IPS DF 19.7 (cell line): ENCODE measurements around the gene BAHCC1.

Experiments
- DNase-seq: peaks from one replicate; pipeline ENCODE4 v3.0.0-alpha.2; 2013; ENCODE audit warnings: low read depth, low spot score

The BAHCC1 gene

DNA sequence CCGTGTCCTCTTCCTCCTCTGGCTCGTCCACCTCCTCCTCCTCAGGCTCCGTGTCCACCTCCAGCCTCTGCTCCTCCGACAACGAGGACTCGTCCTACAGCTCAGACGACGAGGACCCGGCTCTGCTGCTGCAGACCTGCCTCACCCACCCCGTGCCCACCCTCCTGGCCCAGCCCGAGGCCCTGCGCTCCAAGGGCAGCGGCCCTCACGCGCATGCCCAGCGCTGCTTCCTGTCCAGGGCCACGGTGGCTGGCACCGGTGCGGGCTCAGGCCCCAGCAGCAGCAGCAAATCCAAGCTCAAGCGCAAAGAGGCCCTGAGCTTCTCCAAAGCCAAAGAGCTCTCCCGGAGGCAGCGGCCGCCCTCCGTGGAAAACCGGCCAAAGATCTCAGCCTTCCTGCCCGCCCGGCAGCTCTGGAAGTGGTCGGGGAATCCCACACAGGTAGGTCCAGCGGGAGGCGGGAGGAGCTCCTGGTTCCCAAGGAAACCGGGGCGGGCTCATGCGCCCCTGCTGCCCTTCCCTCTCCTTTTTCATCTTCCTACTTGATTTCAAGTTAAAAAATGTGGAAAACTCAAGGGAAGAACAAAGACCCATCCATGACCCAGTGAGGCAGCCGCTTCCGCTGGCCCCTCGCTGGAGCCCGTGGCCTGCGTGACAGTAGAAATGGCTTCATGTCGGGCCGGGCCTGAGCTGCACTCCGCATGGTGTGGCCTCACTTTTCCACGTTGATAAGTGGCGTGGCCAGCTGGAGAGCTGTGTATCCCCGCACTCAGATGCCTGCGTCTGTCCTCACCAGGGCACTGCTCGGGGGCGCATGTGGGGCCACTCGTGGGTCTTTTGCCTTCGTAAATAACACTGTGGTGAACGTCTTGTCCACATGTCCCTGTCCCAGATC lies 66.6 kb downstream of the BAHCC1 start:
- DNase-seq, result no peak

DNA sequence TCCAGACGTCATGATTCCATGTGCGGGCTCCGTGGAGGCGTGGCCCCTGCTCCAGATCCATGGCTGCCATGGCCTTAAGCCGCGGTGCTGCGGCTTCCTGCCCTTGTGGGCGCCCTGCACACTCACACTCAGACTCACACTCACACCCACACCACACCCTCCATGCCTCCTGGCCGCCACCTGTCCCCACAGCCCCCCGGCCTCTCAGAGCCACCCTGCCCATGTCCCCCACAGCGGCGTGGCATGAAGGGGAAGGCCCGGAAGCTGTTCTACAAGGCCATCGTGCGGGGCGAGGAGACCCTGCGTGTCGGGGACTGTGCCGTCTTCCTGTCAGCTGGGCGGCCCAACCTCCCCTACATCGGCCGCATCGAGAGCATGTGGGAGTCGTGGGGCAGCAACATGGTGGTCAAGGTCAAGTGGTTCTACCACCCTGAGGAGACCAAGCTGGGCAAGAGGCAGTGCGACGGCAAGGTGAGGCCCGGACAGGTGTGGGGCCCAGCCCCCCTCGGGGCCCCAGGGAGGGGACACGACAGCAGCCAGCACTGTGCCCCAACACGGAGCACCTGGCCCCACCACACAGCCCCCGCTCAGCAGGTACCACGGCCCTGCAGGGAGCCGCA lies 67.4 kb downstream of the BAHCC1 start:
- no peak for DNase-seq

DNA sequence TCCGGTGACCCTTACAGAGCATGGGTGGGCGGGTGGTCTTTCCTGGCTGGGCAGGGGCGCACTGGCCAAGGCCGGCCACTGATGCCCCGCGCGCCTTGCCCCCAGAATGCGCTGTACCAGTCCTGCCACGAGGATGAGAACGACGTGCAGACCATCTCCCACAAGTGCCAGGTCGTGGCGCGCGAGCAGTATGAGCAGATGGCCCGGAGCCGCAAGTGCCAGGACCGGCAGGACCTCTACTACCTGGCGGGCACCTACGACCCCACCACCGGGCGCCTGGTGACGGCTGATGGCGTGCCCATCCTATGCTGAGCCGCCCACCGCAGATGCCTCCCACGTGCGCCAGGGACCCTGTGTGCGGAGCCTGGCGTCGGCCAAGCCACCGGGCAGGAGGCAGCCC lies 68.2 kb downstream of the BAHCC1 start:
- DNase-seq, result no peak

DNA sequence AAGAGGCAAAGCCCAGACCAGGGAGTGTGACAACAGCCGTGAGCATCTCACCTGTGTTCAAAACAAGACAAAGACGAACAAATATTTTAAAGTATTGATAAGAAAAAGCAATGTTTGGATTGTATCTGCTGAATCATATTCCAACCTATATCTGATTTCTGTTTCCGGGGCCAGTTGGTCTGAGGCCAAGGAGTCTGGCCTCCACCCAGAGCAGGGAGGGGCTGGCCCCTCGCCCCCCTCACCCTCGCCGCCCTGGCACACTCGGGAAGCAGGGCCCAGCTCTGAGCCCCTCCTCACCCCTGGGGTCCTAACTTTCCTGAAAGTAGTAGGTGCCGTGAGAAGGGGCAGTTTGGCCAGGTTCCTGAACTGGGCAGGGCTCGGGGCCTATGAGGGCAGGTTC lies 69.3 kb downstream of the BAHCC1 start:
- DNase-seq, result no peak

DNA sequence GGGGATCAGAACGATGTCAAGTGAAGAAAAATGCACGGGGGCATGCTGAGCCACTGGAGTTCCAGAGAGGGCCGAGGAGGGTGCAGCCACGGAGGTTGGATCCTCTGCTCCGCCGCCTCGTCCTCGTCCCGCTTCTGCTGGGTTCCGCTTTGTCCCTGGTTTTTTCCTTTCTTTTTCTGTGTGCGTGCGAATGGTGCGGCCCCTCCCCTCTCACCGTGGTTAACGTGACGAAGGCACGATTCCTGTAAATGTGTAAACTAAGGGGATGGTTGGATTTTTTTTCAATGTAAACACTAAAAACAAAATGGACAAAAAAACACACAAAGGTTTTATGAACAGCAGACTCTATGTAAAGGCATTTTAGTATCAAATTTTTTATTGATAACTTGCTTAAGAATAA lies 70.7 kb downstream of the BAHCC1 start:
- no peak for DNase-seq

DNA sequence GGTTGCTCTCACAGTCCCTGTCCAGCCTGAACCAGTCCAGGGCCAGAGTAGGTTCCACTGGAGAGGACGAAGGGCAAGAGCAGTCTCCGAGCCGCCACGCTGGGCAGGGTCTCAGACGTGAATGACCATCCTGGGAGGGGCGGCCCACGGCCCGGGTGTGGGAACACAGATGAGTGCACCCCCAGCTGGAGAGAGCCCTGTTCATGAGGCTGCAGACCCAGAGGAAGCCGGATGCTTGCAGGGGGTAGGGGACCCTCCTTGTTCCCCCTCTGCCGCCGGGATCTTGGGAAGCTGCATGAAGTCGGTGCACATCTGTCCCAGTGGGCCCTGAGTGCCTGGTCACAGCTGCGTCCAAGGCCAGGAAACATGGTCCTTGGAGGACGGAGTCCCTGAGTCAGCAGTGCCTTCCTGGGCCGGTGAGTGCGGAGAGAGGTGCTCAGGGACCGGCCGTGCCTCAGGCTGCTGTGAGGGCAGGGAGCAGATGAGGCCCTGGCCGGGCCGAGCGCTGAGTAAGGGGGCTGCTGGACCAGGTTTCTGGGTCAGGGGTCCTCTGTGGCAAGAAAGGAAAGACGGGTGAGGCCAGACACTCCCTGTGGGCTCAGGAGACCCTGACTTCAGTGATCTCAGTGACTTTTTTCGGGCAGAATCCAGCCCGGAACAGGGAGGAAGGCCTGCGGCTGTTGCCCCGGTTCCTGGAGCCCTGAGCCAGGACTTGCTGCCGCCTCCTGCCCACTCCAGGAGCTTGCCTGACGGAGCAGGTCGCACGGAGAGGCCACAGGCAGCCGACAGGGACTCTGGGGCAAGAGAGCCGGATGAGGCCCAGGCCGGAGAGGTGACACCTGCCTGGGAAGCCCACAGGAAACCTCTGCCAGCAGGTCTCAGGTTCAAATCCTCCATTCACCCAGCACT lies 71.6 kb downstream of the BAHCC1 start:
- DNase-seq, result no peak

DNA sequence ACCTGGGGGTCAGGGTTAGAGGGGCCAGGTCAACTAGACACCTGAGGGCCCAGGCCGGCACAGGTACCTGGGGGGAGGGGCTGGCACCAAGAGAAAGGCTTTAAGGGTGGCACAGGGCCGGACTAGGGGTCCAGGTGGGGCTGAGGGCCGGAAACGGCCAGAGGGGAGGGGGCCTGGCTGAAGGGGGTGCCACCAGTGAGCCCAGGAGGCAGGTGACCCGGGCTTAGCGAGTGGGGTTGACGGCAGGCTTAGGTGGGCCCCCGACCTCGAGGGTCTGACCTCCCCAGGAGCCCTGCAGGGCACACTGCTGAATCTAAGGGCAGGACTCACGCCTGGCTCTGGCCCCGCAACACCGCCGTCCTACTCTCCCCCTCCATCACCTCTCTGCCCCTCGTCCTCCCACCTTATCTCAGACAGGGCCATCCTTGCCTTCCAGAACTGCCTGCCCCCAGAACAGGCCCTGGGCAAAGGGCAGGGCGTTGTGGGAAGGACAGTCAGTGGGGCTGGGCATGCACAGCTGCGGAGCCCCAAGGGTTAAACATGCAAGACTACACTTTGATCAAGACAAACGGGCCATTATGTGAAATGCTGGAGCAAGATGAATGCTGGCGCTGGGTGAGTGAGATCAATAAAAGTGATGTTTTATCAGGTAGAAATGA lies 73.0 kb downstream of the BAHCC1 start:
- DNase-seq, result no peak

DNA sequence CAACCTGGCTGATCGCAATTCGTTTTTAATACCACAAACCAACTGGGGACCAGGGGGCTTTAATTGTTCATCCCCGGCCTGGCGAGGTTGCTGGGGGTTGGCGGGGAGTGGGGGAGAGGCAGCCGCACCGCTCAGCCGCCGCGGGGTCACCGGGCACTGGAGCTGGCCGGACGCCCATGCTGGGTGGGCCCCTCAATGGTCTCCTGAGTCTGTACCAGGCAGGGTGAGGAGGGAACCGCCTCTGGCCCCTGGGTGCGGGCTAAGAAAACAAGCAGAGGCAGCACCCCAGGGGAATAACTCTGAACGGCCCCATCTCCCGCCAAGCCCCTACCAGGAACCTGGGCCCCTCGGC lies 73.5 kb downstream of the BAHCC1 start:
- DNase-seq, result no peak

DNA sequence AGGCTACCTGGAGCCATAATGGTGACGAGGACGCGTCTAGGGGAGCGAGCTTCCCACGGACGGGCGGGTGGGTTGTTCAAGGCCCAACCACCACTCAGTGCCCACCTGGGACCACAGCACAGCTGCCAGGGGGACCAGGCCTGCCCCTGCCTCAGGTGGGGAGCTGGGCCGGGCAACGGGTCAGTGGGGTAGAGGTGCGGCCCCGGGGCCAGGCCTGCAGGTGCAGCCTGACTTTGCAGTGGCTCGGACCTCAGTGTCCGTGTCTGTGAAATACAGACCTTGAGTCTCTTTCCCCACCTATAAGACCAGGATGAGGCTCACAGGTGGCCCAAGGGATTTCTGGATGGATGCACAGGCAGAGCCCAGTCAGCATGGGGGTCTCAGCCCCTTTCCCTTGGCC lies 74.0 kb downstream of the BAHCC1 start:
- no peak for DNase-seq

DNA sequence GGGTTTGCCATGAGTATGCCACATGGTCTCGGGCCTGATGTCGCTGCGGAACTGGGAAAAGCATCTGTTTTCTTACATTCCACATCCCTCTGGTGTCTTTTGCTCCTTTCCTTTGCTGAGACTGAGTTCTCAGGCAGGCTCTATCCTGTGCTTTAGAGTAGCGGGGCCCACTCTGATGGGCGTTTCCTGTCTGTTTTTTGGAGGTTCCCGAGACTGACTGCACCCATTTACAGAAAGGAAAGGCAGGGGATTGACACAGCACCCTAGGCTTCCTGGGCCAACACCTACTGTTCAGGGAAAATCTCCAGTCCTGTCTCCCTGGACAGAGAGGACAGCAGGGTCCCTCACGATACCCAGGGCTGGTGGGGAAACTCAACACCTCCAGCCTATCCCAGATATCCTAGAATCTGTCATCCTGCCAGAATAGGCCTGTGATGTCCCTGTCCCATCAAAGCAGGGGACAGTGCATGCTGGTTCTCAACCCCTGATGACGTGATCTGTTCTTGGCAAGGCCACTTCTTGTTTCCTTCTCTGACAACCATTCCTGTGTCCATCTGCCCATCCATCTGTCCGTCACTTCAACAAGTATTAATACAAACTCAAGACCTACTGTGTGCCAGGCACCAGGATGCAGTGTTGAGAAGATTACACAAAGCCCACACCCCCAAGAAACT lies 75.2 kb downstream of the BAHCC1 start:
- no peak for DNase-seq

DNA sequence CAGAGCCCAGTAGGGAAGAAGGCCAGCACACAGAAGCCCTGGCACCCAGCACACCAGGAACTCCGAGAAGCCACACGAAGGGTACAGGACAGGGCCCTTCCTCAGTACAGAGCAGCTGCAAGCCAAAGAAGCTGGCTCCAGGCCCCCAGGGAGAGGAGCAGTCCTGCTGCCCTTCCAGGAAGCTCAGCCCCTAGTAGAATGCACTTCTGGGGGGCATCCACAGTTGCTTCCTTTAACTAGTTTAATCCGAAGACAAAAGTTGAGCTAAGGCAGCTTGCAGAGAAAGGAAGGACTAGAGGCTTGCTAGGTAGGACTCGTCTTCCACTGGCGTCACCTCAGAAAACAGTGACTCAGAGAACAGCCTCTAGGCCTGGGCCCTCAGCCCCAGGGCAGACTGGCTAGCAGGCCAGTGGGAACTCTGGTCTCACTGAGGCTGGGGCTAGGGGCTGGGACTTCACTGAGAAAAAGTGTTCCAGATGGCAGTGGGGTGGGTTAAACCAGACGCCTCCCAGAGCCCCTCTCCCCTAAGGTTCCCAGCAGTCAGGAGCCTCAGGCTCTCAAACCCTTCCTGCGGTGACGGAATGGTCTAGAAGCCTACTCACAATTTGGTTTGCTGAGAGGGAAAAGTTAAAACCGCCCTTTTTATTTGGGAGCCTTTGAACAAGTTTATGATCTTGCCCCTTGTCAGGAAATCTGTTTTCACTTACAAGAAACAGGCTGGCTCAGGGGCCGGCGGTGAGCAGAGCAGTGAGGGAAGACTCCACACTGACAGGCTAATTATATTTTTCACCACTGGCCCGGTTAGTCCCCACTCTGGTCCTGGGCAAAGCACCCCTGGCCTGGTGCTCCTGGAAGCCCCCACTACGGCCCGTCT lies 75.9 kb downstream of the BAHCC1 start:
- no peak for DNase-seq

DNA sequence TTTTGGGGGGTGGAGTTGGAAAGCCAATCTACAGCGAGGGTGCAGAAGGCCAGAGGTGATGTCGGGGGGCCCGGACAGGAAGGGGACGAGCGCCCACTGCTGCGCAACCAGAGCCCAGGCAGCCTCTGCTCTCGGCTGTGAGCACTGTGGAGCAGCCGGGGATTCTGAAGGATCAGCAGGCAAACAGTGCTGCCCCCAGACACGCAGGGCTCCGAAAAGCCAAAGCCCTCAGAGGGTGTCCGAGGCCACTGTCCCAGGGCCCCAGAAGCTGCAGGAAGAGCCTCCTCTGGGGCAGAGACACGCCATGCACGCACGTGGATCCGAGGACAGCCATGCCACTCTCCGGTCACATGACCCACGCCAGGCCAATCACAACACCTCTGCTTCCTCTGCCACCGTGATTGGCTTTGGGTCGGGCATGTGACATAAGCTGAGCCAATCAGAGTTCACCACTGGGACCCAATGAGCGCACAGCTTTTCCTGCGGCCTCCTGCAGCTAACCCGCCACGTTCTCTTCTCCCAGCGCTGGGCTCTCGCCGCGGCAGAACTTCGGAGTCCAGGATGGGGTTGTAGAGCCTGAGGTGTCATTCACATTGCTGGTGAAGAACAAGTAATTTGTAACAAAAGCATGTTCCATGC lies 76.7 kb downstream of the BAHCC1 start:
- DNase-seq, result no peak

DNA sequence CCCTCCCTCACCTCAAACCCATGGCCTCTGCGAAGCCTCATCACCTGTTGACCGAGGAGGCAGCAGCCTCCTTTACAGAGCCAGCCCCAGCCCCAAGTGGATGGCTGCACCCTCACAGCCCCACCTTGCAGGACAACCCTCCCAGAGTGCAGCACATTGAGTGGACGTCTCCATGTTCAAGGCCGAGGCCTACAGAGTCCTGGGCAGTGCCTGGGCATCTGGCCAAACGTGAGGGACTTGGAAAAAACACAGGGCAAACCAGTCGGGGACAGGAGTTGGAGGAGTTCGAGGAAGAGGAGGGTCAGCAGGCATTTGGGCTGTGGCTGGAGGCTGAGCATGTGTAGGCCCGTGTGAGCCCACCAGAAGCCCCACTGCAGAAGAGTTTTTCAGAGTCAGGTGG lies 77.8 kb downstream of the BAHCC1 start:
- DNase-seq, result no peak

DNA sequence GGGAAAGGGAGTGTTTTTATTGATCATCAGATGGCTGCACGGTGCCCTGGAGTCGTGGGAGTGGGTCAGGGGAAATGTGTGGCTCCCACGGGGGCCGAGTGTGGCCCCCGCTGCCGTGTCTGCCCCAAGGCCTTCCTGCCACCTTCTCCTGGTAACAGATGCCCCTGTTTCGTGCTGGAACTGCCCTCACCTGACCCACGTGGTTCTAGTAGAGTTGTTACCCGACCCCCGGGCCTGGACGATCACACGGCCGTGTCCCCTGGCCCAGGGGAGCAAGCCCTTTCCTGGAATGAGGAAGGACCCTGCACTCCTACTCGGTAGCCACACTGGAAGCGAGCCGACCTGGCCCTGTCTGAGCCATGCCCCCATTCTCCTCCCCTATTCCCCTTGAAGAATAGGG lies 79.7 kb downstream of the BAHCC1 start:
- no peak for DNase-seq

DNA sequence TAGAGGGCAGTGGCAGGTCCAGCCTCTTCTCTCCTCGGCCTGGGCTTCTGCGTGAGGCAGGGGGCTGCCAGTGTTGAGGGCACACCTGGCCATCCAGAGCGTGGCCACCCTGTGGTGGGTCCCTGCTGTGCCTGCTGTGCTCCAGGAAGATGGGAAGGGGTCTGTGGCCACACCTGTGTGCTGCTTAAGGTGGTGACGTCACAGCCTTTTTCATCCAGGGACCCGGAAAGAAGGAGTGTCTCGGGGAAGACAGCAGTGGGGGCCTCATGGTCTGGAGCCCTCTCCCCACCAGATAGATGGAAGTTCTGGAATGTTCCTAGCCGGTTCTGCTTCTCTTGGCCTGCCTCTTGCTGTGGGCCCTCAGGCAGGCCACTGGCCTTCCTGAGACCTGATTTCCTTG lies 80.8 kb downstream of the BAHCC1 start:
- no peak for DNase-seq

DNA sequence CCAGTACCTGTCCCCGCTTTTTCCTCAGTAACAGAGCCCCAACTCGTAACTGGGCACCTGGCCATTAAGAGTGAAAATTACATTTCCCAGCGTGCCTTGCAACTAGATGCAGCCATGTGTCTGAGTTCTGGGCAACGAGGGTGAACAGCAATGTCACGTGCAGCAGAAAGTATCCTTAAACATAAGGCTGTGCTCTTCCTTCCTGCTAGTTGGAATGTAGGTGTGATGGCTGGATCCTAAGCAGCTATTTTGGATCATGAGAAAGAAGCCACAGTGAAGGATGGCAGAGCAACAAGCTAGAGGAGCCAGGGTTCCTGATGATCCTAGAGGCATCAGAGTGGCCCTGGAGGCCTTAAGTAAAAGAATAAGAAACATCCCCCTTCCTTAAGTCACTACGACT lies 81.4 kb downstream of the BAHCC1 start:
- no peak for DNase-seq

DNA sequence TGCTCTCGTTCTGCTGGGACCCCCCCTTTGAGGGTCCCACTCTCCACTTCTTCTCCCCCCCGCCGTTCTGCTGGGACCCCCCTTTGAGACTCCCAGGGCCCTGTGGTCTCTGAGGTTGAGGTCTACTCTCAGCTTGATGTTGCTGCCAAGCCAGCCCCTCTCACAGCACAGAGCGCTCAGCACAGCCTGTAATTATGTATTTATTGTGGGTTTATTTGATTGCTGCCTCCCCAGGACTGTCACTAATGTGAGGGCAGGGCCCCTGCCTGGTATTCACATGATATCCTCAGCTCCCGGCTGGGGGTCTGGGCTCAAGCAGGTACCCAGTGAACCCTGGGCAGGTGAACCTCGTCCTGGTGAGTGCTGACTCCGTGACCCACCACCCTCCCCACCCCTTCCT lies 81.9 kb downstream of the BAHCC1 start:
- no peak for DNase-seq

DNA sequence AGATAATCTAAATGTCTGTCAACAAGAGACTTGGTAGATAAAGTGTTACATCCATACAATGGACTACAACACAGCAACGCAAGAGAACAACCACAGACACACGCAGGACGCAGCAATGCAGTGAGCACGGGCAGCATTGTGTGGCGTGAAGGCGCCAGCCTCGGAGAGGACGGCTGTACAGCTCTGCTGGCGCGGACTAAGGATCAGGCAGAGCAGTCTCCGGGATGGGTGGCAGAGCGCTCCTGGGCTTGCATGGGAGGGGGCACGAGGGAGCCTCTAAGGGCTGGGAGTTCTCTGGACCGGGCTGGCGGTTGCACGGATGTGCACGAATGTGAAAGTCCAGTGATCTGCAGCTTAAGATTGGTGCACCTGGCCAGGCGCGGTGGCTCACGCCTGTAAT lies 82.9 kb downstream of the BAHCC1 start:
- DNase-seq, result no peak

DNA sequence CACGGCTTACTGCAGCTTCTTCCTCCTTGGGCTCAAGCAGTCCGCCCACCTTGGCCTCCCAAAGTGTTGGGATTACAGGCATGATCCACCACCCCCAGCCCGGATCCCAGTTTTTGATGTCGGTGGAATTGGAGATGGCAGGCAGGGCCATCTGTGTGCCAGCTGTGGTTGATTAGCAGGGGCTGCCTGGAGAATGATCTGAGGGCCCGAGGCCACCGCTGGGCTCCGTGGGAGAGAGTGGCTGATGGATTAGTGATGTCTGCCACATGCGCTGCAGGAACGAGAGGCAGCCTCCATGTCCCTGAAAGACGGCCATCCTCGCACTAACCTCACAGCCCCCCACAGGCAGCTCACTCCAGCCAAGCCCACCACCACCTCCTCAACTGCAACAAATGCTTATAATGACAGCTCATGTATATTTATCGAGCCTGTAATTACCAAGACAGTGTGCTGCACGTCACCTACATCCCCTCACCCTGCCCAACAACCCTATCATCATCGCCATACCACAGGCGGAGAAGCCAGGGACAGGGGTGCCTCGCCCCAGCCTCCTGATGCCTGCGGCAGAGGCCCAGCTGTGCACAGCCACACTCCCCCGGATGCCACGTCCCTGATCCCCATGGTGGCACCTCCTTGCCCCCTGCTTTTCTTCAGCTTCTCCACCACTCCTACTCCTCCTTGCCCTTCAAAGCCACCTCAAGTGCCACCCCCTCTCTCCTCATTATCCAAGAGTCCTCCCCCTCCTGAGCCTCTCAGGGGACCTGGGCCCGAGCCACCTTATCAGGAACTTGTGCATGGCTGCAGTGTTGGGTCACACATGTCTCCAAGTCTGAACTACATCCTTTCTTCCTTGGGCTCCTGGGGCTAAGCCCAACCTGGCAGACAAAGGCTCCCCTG lies 84.2 kb downstream of the BAHCC1 start:
- DNase-seq, result no peak
